Caco-2 (cell line): Measurements from ENCODE around the gene CXADR. TPM values are rescaled to one million over a fixed set of nuclear protein-coding genes. Genes with fewer than 3 reads are reported as not detected.
"Not testable (repeated sequence)": the region's sequence is repeated elsewhere in the genome, so short reads cannot be mapped to it uniquely, and the experiment has no call there.

Experiments
- BruUV-seq: library from RNA; stranded (reverse); fragments of 400-500 nt; replicated peaks from 2 replicates; lab custom pipeline; 2021; lab: Mats Ljungman, UMichigan
- CTCF ChIA-PET: fragments of 300-600 bp; sonication (Branson Sonifier 250); formaldehyde crosslinking; loops from one replicate; lab custom pipeline; 2022; ENCODE audit warnings: antibody characterized with exemption; lab: Charles Lee
- POLR2A ChIA-PET: fragments of 300-600 bp; sonication (Branson Sonifier 250); formaldehyde crosslinking; loops from one replicate; lab custom pipeline; 2022; ENCODE audit warnings: antibody characterized with exemption; lab: Charles Lee
- DNase-seq, 2 experiments: peaks; one replicate each; pipeline versions ENCODE4 v3.0.0 to v3.0.0-alpha.2; 2020 to 2022
- H3K27me3 ChIP-seq: replicated peaks from 2 replicates; pipeline ENCODE4 v1.6.0; 2011; ENCODE audit warnings: low read length; ENCODE audit not compliant: control insufficient read depth, insufficient read depth
- H3K36me3 ChIP-seq: 2 replicates; pipeline ENCODE4 v1.5.1; 2011; ENCODE audit warnings: low read length; ENCODE audit not compliant: control insufficient read depth, insufficient read depth
- H3K4me1 ChIP-seq: fragments of 250-450 bp; sonication (Bioruptor Pico); 2 replicates; pipeline ENCODE4 v1.5.1; 2020; ENCODE audit warnings: mild to moderate bottlenecking
- H3K4me3 ChIP-seq: 2 replicates; pipeline ENCODE4 v1.5.1; 2011; ENCODE audit warnings: low read depth, mild to moderate bottlenecking, control low read depth, low read length
- H3K9me3 ChIP-seq: fragments of 250-450 bp; sonication (Bioruptor Pico); 2 replicates; pipeline ENCODE4 v1.5.1; 2020; ENCODE audit warnings: mild to moderate bottlenecking, moderate library complexity
- H3K27ac Mint-ChIP-seq: one replicate; pipeline ENCODE4 v1.8.0; 2022; ENCODE audit warnings: mixed read lengths; ENCODE audit not compliant: unreplicated experiment
- H3K27me3 Mint-ChIP-seq: one replicate; pipeline ENCODE4 v1.8.0; 2022; ENCODE audit warnings: mixed read lengths; ENCODE audit not compliant: insufficient read depth, unreplicated experiment
- H3K36me3 Mint-ChIP-seq: one replicate; pipeline ENCODE4 v1.8.0; 2022; ENCODE audit warnings: mild to moderate bottlenecking, mixed read lengths; ENCODE audit not compliant: insufficient read depth, unreplicated experiment
- H3K4me1 Mint-ChIP-seq: one replicate; pipeline ENCODE4 v1.8.0; 2022; ENCODE audit warnings: low read depth, mixed read lengths; ENCODE audit not compliant: unreplicated experiment
- H3K4me3 Mint-ChIP-seq: one replicate; pipeline ENCODE4 v1.8.0; 2022; ENCODE audit warnings: mild to moderate bottlenecking, moderate library complexity, mixed read lengths; ENCODE audit not compliant: unreplicated experiment
- H3K9me3 Mint-ChIP-seq: one replicate; pipeline ENCODE4 v1.8.0; 2022; ENCODE audit warnings: mixed read lengths; ENCODE audit not compliant: unreplicated experiment
- intact Hi-C: fragments of 100-400 bp; cut with micrococcal nuclease; formaldehyde crosslinking; loops from one replicate; pipeline ENCODE4 v1.10.0; 2022; ENCODE audit not compliant: unreplicated experiment
- total RNA-seq: library from RNA; stranded (reverse); gene quantifications from 2 replicates; pipeline ENCODE4 v1.2.3, GENCODE V29; 2022
- TF ChIP-seq, protein P1 (sequence below), 2 experiments: fragments of 200-600 bp in 1 of 2; IDR thresholded peaks; 1 replicate in 1 of 2; 2 replicates in 1 of 2; pipeline versions ENCODE4 v1.5.1 to v1.8.0; 2011 to 2022; ENCODE audit warnings: antibody characterized with exemption in 1 of 2, control low read depth in 1 of 2, inconsistent platforms in 1 of 2, low read depth in 1 of 2, low read length in 1 of 2, mild to moderate bottlenecking in 1 of 2, moderate library complexity in 1 of 2; ENCODE audit not compliant: insufficient read depth in 1 of 2, severe bottlenecking in 1 of 2, unreplicated experiment in 1 of 2

Gene CXADR
- total RNA-seq, 1 experiment from 2014 or later: 102 TPM

DNA sequence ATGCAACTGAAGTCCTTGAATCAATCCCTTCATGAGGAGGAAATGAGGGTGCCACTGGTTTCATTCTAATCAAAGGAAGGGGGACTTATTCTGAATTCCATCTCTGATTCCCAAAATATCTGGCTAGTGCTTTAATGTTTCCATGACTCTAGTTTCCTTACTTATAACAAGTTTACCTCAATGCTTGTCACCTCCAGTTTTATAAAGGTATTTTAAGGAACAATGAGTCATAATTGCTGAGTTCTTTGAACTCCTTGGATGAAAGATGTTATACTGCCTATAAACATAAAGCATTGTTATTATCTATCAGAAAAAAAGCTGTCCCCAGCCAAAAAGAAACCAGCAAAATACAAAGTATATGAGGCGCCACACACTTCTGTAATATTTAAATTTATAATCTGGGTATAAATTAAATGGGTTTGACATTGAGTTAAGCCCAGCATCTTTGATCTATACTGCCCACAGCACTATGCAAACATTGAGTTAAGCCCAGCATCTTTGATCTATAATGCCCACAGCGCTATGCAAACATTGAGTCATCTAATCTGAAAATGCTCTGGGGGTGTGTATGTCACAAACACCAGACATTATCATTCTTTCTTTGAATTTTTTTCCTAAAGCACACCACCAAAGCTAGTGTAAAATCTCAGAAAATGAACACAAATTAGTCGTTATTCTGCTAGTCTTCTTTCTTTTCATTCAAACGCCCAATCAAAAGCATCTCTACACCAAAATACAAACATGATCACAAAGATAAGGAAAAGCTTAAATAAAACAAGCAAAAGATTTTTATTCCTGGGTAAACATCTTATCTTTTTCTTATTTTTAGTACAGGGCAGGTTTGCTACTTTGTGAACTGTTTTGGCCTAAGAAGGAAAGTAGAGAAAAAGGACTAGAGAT lies 11.5 kb upstream of the CXADR start:
- peak; percentile 80 to 84 for DNase-seq
- CTCF ChIA-PET: interaction anchor here (1.5 kb wide), 1 partner anchor 11 kb away, joined by 8 read pairs; the partner anchor contains the start of gene CXADR
- H3K4me1 ChIP-seq: peaks cover 43% of the 10 kb centered on the region
- H3K27me3 Mint-ChIP-seq: no peaks in the 10 kb centered on the region
- BruUV-seq: no TSS peak
- H3K27ac Mint-ChIP-seq: peak overlapping the region; percentile 76
- H3K4me3 ChIP-seq: no peak overlapping the region
- TF ChIP-seq, protein P1, sequence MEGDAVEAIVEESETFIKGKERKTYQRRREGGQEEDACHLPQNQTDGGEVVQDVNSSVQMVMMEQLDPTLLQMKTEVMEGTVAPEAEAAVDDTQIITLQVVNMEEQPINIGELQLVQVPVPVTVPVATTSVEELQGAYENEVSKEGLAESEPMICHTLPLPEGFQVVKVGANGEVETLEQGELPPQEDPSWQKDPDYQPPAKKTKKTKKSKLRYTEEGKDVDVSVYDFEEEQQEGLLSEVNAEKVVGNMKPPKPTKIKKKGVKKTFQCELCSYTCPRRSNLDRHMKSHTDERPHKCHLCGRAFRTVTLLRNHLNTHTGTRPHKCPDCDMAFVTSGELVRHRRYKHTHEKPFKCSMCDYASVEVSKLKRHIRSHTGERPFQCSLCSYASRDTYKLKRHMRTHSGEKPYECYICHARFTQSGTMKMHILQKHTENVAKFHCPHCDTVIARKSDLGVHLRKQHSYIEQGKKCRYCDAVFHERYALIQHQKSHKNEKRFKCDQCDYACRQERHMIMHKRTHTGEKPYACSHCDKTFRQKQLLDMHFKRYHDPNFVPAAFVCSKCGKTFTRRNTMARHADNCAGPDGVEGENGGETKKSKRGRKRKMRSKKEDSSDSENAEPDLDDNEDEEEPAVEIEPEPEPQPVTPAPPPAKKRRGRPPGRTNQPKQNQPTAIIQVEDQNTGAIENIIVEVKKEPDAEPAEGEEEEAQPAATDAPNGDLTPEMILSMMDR (IDR thresholded peaks at IDR 0.05; ENCODE audit: insufficient read depth in 1 of 2, low read depth in 1 of 2, low read length in 1 of 2, severe bottlenecking in 1 of 2, unreplicated experiment in 1 of 2): no peak
- peaks cover 42% of the 10 kb centered on the region for H3K4me1 Mint-ChIP-seq
- H3K27me3 ChIP-seq: no peaks in the 10 kb centered on the region
- H3K9me3 ChIP-seq: peaks cover 4% of the 10 kb centered on the region
- no peaks in the 10 kb centered on the region for H3K36me3 ChIP-seq
- peak overlapping the region; percentile 19 for H3K4me3 Mint-ChIP-seq
- intact Hi-C loops: loop anchor here (1.0 kb wide), 4 partner anchors 11 to 41 kb away; no protein-coding TSS in a partner anchor
- H3K9me3 Mint-ChIP-seq: no peaks in the 10 kb centered on the region
- POLR2A ChIA-PET: interaction anchor here (0.6 to 0.9 kb wide), 2 partner anchors 11 to 18 kb away, joined by 3 read pairs; no protein-coding TSS in a partner anchor
- peaks cover 16% of the 10 kb centered on the region for H3K36me3 Mint-ChIP-seq

DNA sequence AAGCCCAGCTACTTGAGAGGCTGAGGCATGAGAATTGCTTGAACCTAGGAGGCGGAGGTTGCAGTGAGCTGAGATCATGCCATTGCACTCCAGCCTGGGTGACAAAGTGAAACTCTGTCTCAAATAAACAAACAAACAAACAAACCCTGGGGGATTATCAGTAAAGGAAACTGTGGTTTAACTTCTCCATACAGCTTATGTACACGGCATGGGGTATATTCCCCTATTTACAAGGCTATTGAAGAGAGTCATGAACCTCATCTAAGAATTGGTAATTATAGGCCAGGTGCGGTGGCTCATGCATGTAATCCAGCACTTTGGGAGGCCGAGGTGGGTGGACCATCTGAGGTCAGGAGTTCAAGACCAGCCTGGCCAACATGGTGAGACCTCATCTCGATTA lies 9.9 kb upstream of the CXADR start:
- CTCF ChIA-PET, H3K27me3 ChIP-seq, intact Hi-C loops, DNase-seq, BruUV-seq, H3K36me3 ChIP-seq, H3K9me3 Mint-ChIP-seq, POLR2A ChIA-PET, H3K4me3 Mint-ChIP-seq, H3K27me3 Mint-ChIP-seq, H3K4me3 ChIP-seq: not testable (repeated sequence)
- Histone ChIP-seq H3K9me3 (peaks cover 12% of the 10 kb centered on the region), H3K4me1 (peaks cover 46% of the 10 kb centered on the region)
- H3K27ac Mint-ChIP-seq: peak overlapping the region; percentile 61
- peaks cover 16% of the 10 kb centered on the region for H3K36me3 Mint-ChIP-seq
- H3K4me1 Mint-ChIP-seq: peaks cover 44% of the 10 kb centered on the region

DNA sequence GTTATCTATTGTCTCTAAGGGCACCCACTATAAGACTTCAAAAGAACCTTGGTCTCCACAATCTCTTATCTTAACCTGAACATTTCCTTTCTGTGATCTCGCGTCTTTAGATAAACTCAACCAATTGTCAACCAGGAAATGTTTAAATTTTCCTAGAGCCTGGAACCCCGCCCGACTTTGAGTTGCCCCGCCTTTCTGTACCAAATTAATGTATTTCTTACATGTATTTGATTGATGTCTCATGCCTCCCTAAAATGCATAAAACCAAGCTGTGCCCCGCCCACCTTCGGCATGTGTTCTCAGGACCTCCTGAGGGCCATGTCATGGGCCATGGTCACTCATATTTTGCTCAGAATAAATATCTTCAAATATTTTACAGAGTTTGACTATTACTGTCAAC lies 5.9 kb upstream of the CXADR start:
- TF ChIP-seq, protein P1 (IDR thresholded peaks at IDR 0.05; ENCODE audit: insufficient read depth in 1 of 2, low read depth in 1 of 2, low read length in 1 of 2, severe bottlenecking in 1 of 2, unreplicated experiment in 1 of 2): no peak
- Mint-ChIP-seq H3K4me1 (peaks cover 35% of the 10 kb centered on the region), H3K27me3 (no peaks in the 10 kb centered on the region)

More for the DNA sequence above, 5.9 kb upstream of the CXADR start:
- Histone ChIP-seq H3K9me3 (peaks cover 12% of the 10 kb centered on the region), H3K4me1 (peaks cover 30% of the 10 kb centered on the region), H3K36me3 (no peaks in the 10 kb centered on the region), H3K27me3 (no peaks in the 10 kb centered on the region), H3K4me3 (no peak overlapping the region)
- peak in 1 of 2 experiments; percentile 48 for DNase-seq
- intact Hi-C loops: no loop called here
- POLR2A ChIA-PET: no interaction called here
- Mint-ChIP-seq H3K27ac (peak overlapping the region; percentile 28), H3K36me3 (peaks cover 9% of the 10 kb centered on the region), H3K9me3 (no peaks in the 10 kb centered on the region), H3K4me3 (no peak overlapping the region)
- no TSS peak for BruUV-seq
- CTCF ChIA-PET: interaction anchor here (0.6 kb wide), 1 partner anchor 119 kb away, joined by 3 read pairs; no protein-coding TSS in a partner anchor
